NCI-H1417 treated with DMSO at 0.1 percent for 48 hours (cell line): Measurements from ENCODE around the gene TMEM255B.
"Not testable (repeated sequence)": the region's sequence is repeated elsewhere in the genome, so short reads cannot be mapped to it uniquely, and the experiment has no call there.

ENCODE experiments used
- DNase-seq: peaks from one replicate; lab custom pipeline; 2025; lab: John Stamatoyannopoulos, UW

The TMEM255B gene

GRCh38 chr13:113749507-113749906, 9.5 kb upstream of the TMEM255B start:
- DNase-seq, result no peak

- no peak for DNase-seq
Measured at GRCh38 chr13:113749967-113750366, 9.1 kb upstream of the TMEM255B start.

GRCh38 chr13:113750554-113751399, 8.2 kb upstream of the TMEM255B start:
- no peak for DNase-seq

- DNase-seq, result no peak
Measured at GRCh38 chr13:113751491-113751890, 7.5 kb upstream of the TMEM255B start.

- not testable (repeated sequence) for DNase-seq
Measured at GRCh38 chr13:113752211-113752986, 6.6 kb upstream of the TMEM255B start.

GRCh38 chr13:113753171-113753570, 5.9 kb upstream of the TMEM255B start:
- DNase-seq, result no peak

GRCh38 chr13:113754242-113754641, 4.8 kb upstream of the TMEM255B start:
- no peak for DNase-seq

GRCh38 chr13:113754691-113755090, 4.3 kb upstream of the TMEM255B start:
- no peak for DNase-seq

GRCh38 chr13:113756441-113757097, 2.5 kb upstream of the TMEM255B start:
- DNase-seq, result no peak

GRCh38 chr13:113759525-113760137, 605 bp downstream of the TMEM255B start:
- DNase-seq, result peak; percentile 31

GRCh38 chr13:113761136-113761535, 2.1 kb downstream of the TMEM255B start:
- no peak for DNase-seq

GRCh38 chr13:113762075-113762474, 3.0 kb downstream of the TMEM255B start:
- DNase-seq, result no peak

GRCh38 chr13:113762538-113762937, 3.5 kb downstream of the TMEM255B start:
- DNase-seq, result no peak

GRCh38 chr13:113763254-113763653, 4.2 kb downstream of the TMEM255B start:
- DNase-seq, result no peak

GRCh38 chr13:113763961-113764792, 5.2 kb downstream of the TMEM255B start:
- DNase-seq, result no peak

- no peak for DNase-seq
Measured at GRCh38 chr13:113764793-113765563, 6.0 kb downstream of the TMEM255B start.

- DNase-seq, result no peak
Measured at GRCh38 chr13:113765564-113765910, 6.5 kb downstream of the TMEM255B start.

- no peak for DNase-seq
Measured at GRCh38 chr13:113766035-113766800, 7.2 kb downstream of the TMEM255B start.

GRCh38 chr13:113767366-113767765, 8.3 kb downstream of the TMEM255B start:
- DNase-seq, result no peak
